GM23338 (cell line): ENCODE results near the gene MIGA1. TPM values are rescaled to one million over a fixed set of nuclear protein-coding genes. Genes with fewer than 3 reads are reported as not detected.
"Not testable (repeated sequence)": the region's sequence is repeated elsewhere in the genome, so short reads cannot be mapped to it uniquely, and the experiment has no call there.

Experiments
- ATAC-seq: fragments of 200-7000 bp; cut with Tn5 transposase; 3 replicates; pipeline ENCODE4 v1.9.1; 2020
- DNase-seq: peaks from one replicate; pipeline ENCODE4 v3.0.0-alpha.2; 2015; ENCODE audit warnings: low spot score
- H2AFZ ChIP-seq: fragments of 200-600 bp; sonication (generic); 2 replicates; pipeline ENCODE4 v1.8.0; 2016; ENCODE audit warnings: antibody characterized with exemption, mild to moderate bottlenecking, moderate library complexity
- H3F3A ChIP-seq: fragments of 200-600 bp; sonication (generic); replicated peaks from 2 replicates; pipeline ENCODE4 v1.8.0; 2017; ENCODE audit warnings: antibody characterized with exemption, mixed run types, low read depth
- H3K27ac ChIP-seq: fragments of 200-600 bp; sonication (generic); 2 replicates; pipeline ENCODE4 v1.6.1; 2016; ENCODE audit warnings: low read depth
- H3K27me3 ChIP-seq: fragments of 200-600 bp; sonication (generic); 2 replicates; pipeline ENCODE4 v1.8.0; 2016; ENCODE audit warnings: mild to moderate bottlenecking, mixed run types, moderate library complexity; ENCODE audit not compliant: insufficient read depth
- H3K36me3 ChIP-seq: fragments of 200-600 bp; sonication (generic); 2 replicates; pipeline ENCODE4 v1.8.0; 2016; ENCODE audit warnings: mild to moderate bottlenecking; ENCODE audit not compliant: insufficient read depth
- H3K4me1 ChIP-seq: fragments of 200-600 bp; sonication (generic); 2 replicates; pipeline ENCODE4 v1.8.0; 2016; ENCODE audit warnings: mild to moderate bottlenecking, moderate library complexity; ENCODE audit not compliant: insufficient read depth
- H3K4me2 ChIP-seq: fragments of 200-600 bp; sonication (generic); 2 replicates; pipeline ENCODE4 v1.7.1; 2017; ENCODE audit warnings: mixed run types
- H3K4me3 ChIP-seq: fragments of 200-600 bp; sonication (generic); 2 replicates; pipeline ENCODE4 v1.6.1; 2016; ENCODE audit warnings: mixed run types
- H3K79me2 ChIP-seq: fragments of 200-600 bp; sonication (generic); replicated peaks from 2 replicates; pipeline ENCODE4 v1.8.0; 2017; ENCODE audit warnings: mild to moderate bottlenecking; ENCODE audit not compliant: insufficient read depth
- H3K9me2 ChIP-seq: fragments of 200-600 bp; sonication (generic); 2 replicates; pipeline ENCODE4 v1.8.0; 2017; ENCODE audit not compliant: insufficient read depth
- H4K20me1 ChIP-seq: fragments of 200-600 bp; sonication (generic); replicated peaks from 2 replicates; pipeline ENCODE4 v1.8.0; 2017; ENCODE audit warnings: mild to moderate bottlenecking; ENCODE audit not compliant: insufficient read depth
- H3K27ac Mint-ChIP-seq: 2 replicates; pipeline ENCODE4 v1.8.0; 2020; ENCODE audit warnings: inconsistent platforms, mild to moderate bottlenecking, moderate library complexity, mixed read lengths
- H3K27me3 Mint-ChIP-seq: 3 replicates; pipeline ENCODE4 v1.8.0; 2022; ENCODE audit warnings: low read depth, mild to moderate bottlenecking, moderate library complexity, mixed read lengths, inconsistent platforms; ENCODE audit not compliant: insufficient read depth, poor library complexity
- H3K36me3 Mint-ChIP-seq: 3 replicates; pipeline ENCODE4 v1.8.0; 2021; ENCODE audit warnings: low read depth, mild to moderate bottlenecking, inconsistent platforms, moderate library complexity, mixed read lengths
- H3K4me1 Mint-ChIP-seq: 3 replicates; pipeline ENCODE4 v1.8.0; 2020; ENCODE audit warnings: mild to moderate bottlenecking, inconsistent platforms, mixed read lengths
- H3K4me3 Mint-ChIP-seq: 3 replicates; pipeline ENCODE4 v1.8.0; 2021; ENCODE audit warnings: moderate library complexity, mild to moderate bottlenecking, inconsistent platforms, mixed read lengths
- H3K9me3 Mint-ChIP-seq: 3 replicates; pipeline ENCODE4 v1.8.0; 2020; ENCODE audit warnings: moderate library complexity, mild to moderate bottlenecking, inconsistent platforms, mixed read lengths
- CREB1 ChIP-seq: fragments of 250-450 bp; sonication (Bioruptor Pico); IDR thresholded peaks from 2 replicates; pipeline ENCODE4 v1.5.0; 2020; ENCODE audit warnings: low read depth, mild to moderate bottlenecking, moderate library complexity
- CTCF ChIP-seq, 2 experiments: fragments of 200-600 bp in 1 of 2; sonication (generic) in 1 of 2; conservative IDR thresholded peaks; 2 replicates each; pipeline versions ENCODE4 v1.5.1 to v1.6.1; 2016 to 2017; ENCODE audit warnings: antibody characterized with exemption in 2 of 2, low read depth in 2 of 2, mild to moderate bottlenecking in 2 of 2, moderate library complexity in 1 of 2
- EZH2 ChIP-seq: fragments of 200-600 bp; sonication (generic); IDR thresholded peaks from one replicate; pipeline ENCODE4 v1.8.0; 2017; ENCODE audit warnings: antibody characterized with exemption, mild to moderate bottlenecking, low read depth; ENCODE audit not compliant: unreplicated experiment
- JUNB ChIP-seq: IDR thresholded peaks from one replicate; pipeline ENCODE4 v1.6.1; 2016; ENCODE audit warnings: antibody characterized with exemption; ENCODE audit not compliant: unreplicated experiment
- NANOG ChIP-seq: IDR thresholded peaks from 2 replicates; pipeline ENCODE4 v1.6.1; 2016; ENCODE audit warnings: antibody characterized with exemption, borderline replicate concordance
- POLR2AphosphoS5 ChIP-seq: IDR thresholded peaks from 2 replicates; pipeline ENCODE4 v1.6.1; 2016; ENCODE audit warnings: antibody characterized with exemption, low read depth
- STAT1 ChIP-seq: IDR thresholded peaks from one replicate; pipeline ENCODE4 v1.6.1; 2016; ENCODE audit warnings: antibody characterized with exemption; ENCODE audit not compliant: unreplicated experiment
- ZNF114 ChIP-seq: fragments of 250-450 bp; sonication (Bioruptor Pico); IDR thresholded peaks from 2 replicates; pipeline ENCODE4 v1.5.0; 2020; ENCODE audit warnings: mild to moderate bottlenecking, moderate library complexity
- ZNF331 ChIP-seq: fragments of 250-450 bp; sonication (Bioruptor Pico); IDR thresholded peaks from 2 replicates; pipeline ENCODE4 v1.5.0; 2020; ENCODE audit warnings: low read depth, mild to moderate bottlenecking, moderate library complexity
- ZNF462 ChIP-seq: fragments of 250-450 bp; sonication (Bioruptor Pico); IDR thresholded peaks from 2 replicates; pipeline ENCODE4 v1.5.0; 2020; ENCODE audit warnings: mild to moderate bottlenecking, moderate library complexity
- polyA plus RNA-seq: library from polyadenylated mRNA; unstranded; fragments of >200 nt; fragmentation: Nextera tagmentation; extraction: Ambion mirVana; gene quantifications from 2 replicates; pipeline ENCODE4 v1.2.1, GENCODE V29; 2016
- total RNA-seq: library from RNA; depleted of rRNA; stranded (reverse); fragments of >200 nt; shearing (Covaris generic); gene quantifications from 2 replicates; pipeline ENCODE4 v1.2.3, GENCODE V29; 2014
- TF ChIP-seq, protein P1 (sequence below): IDR thresholded peaks from 2 replicates; pipeline ENCODE4 v1.6.1; 2016; ENCODE audit warnings: antibody characterized with exemption

MIGA1 gene
- total and polyA plus RNA-seq, 2 experiments from 2014 or later = 3.4 to 7.5 TPM

DNA sequence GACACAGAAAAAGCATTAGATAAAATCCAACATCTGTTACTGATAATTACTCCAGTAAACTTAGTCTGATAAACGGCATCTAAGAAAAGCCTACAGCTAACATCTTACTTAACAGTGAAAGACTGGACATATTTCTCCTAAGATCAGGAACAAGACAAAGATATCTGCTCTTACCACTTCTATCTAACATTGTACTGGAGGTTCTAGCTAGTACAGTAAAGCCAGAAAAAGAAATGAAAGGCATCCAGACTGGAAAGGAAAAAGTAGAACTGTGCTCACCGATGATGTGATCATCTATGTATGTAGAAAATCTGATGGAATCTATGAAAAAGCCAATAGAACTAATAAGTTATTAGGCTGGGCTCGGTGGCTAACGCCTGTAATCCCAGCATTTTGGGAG, 130.7 kb downstream of the MIGA1 start (continued):
- TF ChIP-seq ZNF462 (no peak), EZH2 (no peak), CTCF (conservative IDR thresholded peaks at IDR 0.05; ENCODE audit: low read depth in 2 of 2) (no peak), ZNF331 (CRISPR knock-in tag) (no peak), ZNF114 (CRISPR knock-in tag) (no peak), POLR2AphosphoS5 (no peak), STAT1 (no peak), CREB1 (CRISPR knock-in tag) (no peak), JUNB (no peak), NANOG (no peak)
- TF ChIP-seq, protein P1, sequence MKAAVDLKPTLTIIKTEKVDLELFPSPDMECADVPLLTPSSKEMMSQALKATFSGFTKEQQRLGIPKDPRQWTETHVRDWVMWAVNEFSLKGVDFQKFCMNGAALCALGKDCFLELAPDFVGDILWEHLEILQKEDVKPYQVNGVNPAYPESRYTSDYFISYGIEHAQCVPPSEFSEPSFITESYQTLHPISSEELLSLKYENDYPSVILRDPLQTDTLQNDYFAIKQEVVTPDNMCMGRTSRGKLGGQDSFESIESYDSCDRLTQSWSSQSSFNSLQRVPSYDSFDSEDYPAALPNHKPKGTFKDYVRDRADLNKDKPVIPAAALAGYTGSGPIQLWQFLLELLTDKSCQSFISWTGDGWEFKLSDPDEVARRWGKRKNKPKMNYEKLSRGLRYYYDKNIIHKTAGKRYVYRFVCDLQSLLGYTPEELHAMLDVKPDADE = no peak

- H2AFZ ChIP-seq, H3K27me3 ChIP-seq, ATAC-seq, H4K20me1 ChIP-seq, H3K9me3 Mint-ChIP-seq, H3K27ac ChIP-seq, H3K4me3 Mint-ChIP-seq, H3K4me1 Mint-ChIP-seq, H3K79me2 ChIP-seq, H3K36me3 Mint-ChIP-seq, H3F3A ChIP-seq, H3K36me3 ChIP-seq, H3K27me3 Mint-ChIP-seq, H3K27ac Mint-ChIP-seq, H3K9me2 ChIP-seq, H3K4me3 ChIP-seq, DNase-seq, H3K4me1 ChIP-seq, H3K4me2 ChIP-seq: not testable (repeated sequence)
Measured at GRCh38 chr1:77918918-77919317, 139.5 kb downstream of the MIGA1 start.
